NCI-H2196 treated with DMSO at 0.1 percent for 48 hours (cell line): Measurements from ENCODE around the gene PGP.
"Not testable (repeated sequence)": the region's sequence is repeated elsewhere in the genome, so short reads cannot be mapped to it uniquely, and the experiment has no call there.

Experiments used
- DNase-seq: peaks from one replicate; lab custom pipeline; 2025; ENCODE audit not compliant: unreplicated experiment; lab: John Stamatoyannopoulos, UW

PGP gene

DNA sequence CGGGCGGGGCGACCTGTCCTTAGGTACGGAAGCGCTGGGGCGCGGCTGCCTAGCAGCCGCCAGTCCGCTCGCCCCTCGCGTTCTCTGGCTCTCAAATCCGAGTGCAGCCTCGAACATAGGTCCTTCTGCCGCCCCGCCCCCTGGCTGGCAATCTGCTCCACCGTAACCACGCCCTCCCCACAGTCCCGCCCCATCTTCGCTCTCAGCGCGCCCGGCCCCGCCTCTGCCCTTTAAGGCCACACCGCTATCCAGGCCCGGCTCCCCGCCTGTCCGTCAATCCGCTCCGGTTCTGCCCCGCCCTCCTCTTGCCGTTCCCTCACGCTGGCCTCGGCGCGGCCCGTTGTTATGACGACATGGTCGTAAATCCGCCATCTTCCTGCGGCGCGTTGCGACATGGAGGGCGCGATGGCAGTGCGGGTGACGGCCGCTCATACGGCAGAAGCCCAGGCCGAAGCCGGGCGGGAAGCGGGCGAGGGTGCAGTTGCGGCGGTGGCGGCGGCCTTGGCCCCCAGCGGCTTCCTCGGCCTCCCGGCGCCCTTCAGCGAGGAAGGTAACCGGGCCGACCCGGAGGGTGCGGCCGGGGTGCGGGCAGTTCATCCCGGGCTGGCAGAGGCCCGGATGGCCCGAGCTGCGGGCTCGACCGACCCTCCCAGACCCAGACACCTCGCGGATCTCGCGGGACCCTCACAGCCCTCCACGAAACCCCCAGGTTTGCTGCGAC lies 8.7 kb upstream of the PGP start, which contains the start of gene E4F1:
TSS of gene E4F1 (plus strand) at position 371 of the 721 bp plus-strand sequence. CDS start at position 394, 23 bp downstream.
- peak; percentile 99 for DNase-seq

GRCh38 chr16:2216330-2216729 lies 1.7 kb upstream of the PGP start:
- DNase-seq = no peak

DNA sequence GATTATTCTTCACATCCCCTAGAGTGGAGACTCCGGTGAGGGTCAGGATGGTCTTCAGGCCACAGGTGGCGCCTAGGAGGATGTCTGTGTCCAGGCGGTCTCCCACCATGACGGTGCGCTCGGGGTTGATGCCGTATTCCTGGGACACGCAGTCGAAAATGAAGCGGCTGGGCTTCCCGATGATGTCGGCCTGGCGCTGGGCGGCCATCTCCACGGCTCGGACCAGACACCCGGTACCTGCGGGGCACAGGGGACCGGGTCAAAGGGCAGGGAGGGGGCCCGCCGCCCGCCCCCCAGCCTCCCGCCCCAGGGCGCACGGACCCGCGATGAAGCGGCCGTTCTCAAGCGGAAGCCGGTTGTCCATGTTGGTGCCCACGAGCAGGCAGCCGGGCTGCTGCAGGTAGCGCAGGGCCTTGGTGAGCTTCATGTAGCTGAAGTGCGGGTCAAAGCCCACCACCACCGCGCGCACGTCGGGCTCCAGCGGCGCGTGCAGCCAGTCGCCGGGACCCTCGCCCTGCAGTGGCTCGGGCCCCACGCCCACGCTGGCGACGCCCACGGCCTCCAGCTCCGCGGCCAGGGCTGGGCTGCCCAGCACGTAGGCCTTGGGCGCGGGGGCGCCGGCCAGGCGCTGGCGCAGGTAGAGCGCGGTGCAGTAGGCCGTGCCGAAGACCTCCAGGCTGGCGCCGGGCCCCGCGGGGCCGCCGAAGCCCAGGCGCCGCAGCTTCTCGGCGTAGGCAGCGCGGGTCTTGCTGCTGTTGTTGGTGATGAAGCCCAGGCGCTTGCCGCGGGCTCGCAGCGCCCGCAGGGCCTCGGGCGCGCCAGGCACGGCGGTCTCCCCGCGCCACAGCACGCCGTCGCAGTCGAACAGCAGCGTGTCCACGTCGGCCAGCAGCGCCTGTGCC lies 572 bp downstream of the PGP start:
- DNase-seq = no peak

- DNase-seq = no peak
Observed at GRCh38 chr16:2212362-2213324, 2.0 kb downstream of the PGP start.

DNA sequence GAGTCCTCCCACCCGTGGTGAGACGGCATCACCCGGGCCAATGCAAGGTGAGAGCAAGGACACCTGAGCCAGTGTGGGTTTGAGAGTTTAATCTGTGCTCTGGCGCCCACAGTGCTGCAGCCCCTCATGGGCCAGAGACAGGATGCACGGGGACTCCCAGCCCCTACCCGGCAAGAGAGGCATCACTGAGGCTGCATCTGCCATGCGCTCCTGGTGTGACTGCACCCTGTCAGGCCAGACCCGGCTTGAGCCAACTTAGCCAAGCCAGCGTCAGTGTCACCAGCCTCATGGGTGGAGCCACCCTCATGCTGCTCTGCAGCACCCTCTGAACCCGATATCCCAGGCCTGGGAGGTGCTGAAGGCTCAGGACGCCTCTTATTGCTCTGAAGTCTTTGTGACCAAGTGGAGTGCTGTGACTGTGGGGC lies 2.7 kb downstream of the PGP start:
- no peak for DNase-seq

- DNase-seq = no peak
Observed at GRCh38 chr16:2210386-2211365, 4.0 kb downstream of the PGP start, which contains the start of gene BRICD5. BRICD5 (minus strand) TSS chr16:2210863; CDS start chr16:2210833, 30 bp downstream.

- no peak for DNase-seq
Observed at GRCh38 chr16:2210009-2210332, 4.7 kb downstream of the PGP start.

GRCh38 chr16:2209258-2210008 lies 5.2 kb downstream of the PGP start:
- DNase-seq = no peak

DNA sequence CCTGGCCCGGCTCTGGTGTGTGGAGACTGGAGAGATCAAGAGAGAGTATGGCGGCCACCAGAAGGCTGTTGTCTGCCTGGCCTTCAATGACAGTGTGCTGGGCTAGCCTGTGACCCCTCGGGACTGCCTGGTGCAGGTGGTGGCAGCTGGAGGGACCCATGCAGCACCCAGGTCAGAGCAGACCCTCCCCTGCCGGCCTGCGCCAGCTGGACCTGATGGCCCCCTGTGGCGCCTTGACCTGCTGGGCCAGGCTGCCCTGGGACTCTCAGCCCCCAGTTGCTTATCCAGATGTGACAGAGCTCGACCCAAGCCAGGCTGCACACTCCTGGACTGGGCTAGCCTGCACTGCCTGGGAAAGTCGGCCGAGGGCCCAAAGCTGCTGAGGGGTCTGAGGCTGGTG lies 5.9 kb downstream of the PGP start:
- no peak for DNase-seq

DNA sequence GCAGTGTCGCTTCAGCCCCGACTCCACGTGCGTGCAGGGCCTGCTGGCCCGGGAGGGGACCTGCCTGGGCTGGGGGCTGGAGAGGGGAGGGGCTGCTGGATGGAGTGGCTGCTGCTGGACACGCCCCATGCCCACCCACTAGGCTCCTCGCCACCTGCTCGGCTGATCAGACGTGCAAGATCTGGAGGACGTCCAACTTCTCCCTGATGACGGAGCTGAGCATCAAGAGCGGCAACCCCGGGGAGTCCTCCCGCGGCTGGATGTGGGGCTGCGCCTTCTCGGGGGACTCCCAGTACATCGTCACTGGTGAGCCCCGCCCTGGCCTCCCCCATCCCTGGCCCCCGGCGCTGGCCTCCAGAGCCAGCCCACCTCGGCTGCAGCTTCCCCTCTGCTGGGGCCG lies 6.3 kb downstream of the PGP start:
- DNase-seq = no peak

GRCh38 chr16:2207872-2208271 lies 6.8 kb downstream of the PGP start:
- DNase-seq = no peak

DNA sequence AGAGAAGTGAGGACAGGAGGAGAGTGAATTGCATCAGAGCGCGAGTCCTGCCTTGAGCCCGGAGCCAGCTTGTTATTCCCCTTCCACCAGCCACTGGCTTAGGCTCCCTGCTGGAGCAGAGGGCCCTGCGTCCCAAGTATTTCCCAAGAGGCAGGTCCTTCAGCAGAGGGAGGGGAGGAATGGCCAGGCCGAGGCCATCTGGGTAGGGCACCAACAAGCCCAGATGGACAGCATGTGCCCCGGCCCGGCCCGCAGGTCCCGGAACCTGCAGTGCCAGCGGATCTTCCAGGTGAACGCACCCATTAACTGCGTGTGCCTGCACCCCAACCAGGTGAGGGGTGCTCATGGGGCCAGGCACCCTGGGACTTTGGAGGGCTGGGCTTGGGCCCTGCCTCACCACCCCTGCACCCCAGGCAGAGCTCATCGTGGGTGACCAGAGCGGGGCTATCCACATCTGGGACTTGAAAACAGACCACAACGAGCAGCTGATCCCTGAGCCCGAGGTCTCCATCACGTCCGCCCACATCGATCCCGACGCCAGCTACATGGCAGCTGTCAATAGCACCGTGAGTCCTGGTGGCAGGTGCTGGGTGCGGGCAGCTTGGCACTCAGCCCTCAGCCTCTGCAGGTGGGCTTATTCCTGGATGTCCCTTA lies 7.7 kb downstream of the PGP start:
- no peak for DNase-seq

DNA sequence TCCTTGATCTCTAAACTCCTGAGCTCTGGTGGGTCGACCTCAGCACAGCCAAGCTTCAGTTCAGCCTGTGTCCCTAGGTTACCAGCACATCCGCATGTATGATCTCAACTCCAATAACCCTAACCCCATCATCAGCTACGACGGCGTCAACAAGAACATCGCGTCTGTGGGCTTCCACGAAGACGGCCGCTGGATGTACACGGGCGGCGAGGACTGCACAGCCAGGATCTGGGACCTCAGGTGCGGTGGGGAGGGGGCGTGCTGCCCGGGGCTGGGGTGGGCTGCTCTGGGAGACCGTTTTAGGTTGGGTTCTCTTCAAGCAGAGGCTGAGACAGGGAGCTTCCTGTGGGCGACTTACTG lies 8.2 kb downstream of the PGP start:
- DNase-seq = no peak

DNA sequence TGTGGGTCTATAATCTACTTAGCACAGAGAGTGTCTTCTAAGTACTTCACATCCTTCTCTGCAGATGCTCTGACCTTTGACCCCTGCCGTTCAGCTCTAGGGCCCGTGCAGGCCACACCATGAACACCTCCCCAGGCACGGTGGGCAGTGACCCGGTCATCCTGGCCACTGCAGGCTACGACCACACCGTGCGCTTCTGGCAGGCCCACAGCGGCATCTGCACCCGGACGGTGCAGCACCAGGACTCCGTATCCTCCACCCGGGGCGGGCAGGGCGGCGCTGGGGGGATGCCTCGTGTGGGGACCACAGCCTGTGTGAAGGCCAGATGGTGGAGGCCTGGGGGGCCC lies 8.7 kb downstream of the PGP start:
- peak; percentile 53 for DNase-seq

GRCh38 chr16:2205104-2205966 lies 9.3 kb downstream of the PGP start, which contains the start of gene MLST8:
MLST8 (plus strand) TSS chr16:2205454; CDS start chr16:2206086, 632 bp downstream.
- DNase-seq = peak; percentile 72

DNA sequence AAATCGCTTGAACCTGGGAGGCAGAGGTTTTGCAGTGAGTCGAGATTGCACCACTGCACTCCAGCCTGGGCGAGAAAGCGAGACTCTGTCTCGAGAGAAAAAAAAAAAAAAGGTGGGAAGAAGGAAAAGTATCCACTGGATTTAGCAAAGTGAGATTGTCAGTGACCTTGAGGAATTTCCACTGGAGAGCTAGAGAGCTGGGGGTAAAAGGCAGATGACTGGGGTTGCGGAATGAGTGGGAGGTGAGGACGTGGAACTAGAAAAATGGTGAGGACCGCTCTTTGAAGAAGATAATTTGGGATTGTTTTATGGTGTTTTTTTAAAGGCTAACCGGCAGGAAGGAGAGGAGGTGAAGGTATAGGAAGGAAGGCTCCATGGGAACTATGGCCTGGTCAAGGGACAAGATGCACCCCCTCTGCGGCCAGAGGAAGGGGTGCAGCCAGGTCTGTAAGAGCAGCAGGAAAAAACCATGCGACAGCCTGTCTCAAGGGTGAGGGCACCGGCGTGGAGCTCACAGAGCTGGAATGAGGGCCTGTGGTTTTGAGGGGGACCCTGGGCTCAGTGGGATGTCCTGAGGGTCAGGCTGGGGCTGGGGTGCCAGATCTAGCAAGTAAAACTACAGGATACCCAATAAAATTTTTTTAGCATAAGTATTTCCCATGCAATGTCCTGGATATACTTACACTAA lies 10.1 kb downstream of the PGP start:
- no peak for DNase-seq

GRCh38 chr16:2203119-2203688 lies 11.4 kb downstream of the PGP start:
- not testable (repeated sequence) for DNase-seq
